Mesendoderm (in vitro differentiated cells): ENCODE measurements around the gene L1CAM.
A peak's percentile ranks its signal among the peaks of the same experiment; 100 is the strongest.

Experiments used
- DNase-seq: peaks from one replicate; pipeline ENCODE4 v3.0.0; 2013
- H2AK5ac ChIP-seq: 2 replicates; pipeline ENCODE4 v1.6.1; 2013; ENCODE audit warnings: low read length, inconsistent platforms
- H2BK120ac ChIP-seq: 2 replicates; pipeline ENCODE4 v1.6.1; 2013; ENCODE audit warnings: low read depth, mild to moderate bottlenecking, low read length, moderate library complexity, mixed read lengths
- H2BK15ac ChIP-seq: replicated peaks from 2 replicates; pipeline ENCODE4 v1.6.1; 2013; ENCODE audit warnings: low read depth, mild to moderate bottlenecking, moderate library complexity
- H2BK5ac ChIP-seq: 2 replicates; pipeline ENCODE4 v1.6.1; 2013; ENCODE audit warnings: low read length, inconsistent platforms
- H3K18ac ChIP-seq: 2 replicates; pipeline ENCODE4 v1.6.1; 2013; ENCODE audit warnings: mild to moderate bottlenecking, low read length, mixed read lengths
- H3K23ac ChIP-seq: one replicate; pipeline ENCODE4 v1.6.1; 2013; ENCODE audit warnings: low read length
- H3K27ac ChIP-seq: 2 replicates; pipeline ENCODE4 v1.5.1; 2013; ENCODE audit warnings: low read depth, mild to moderate bottlenecking, inconsistent platforms, low read length, moderate library complexity
- H3K27me3 ChIP-seq: 2 replicates; pipeline ENCODE4 v1.6.1; 2013; ENCODE audit warnings: low read length, control low read depth, mild to moderate bottlenecking, inconsistent platforms; ENCODE audit not compliant: insufficient read depth, poor library complexity
- H3K36me3 ChIP-seq: 2 replicates; pipeline ENCODE4 v1.6.1; 2013; ENCODE audit warnings: low read length, inconsistent platforms; ENCODE audit not compliant: control insufficient read depth, insufficient read depth
- H3K4ac ChIP-seq: one replicate; pipeline ENCODE4 v1.6.1; 2013; ENCODE audit warnings: low read depth, mild to moderate bottlenecking, low read length, moderate library complexity
- H3K4me1 ChIP-seq: 2 replicates; pipeline ENCODE4 v1.6.1; 2013; ENCODE audit warnings: low read depth, low read length, inconsistent platforms; ENCODE audit not compliant: control insufficient read depth
- H3K4me2 ChIP-seq: 2 replicates; pipeline ENCODE4 v1.6.1; 2013; ENCODE audit warnings: low read length
- H3K4me3 ChIP-seq: 2 replicates; pipeline ENCODE4 v1.5.1; 2013; ENCODE audit warnings: mild to moderate bottlenecking, low read length
- H3K56ac ChIP-seq: one replicate; pipeline ENCODE4 v1.6.1; 2013; ENCODE audit warnings: low read length
- H3K79me1 ChIP-seq: 2 replicates; pipeline ENCODE4 v1.6.1; 2013; ENCODE audit warnings: low read length, inconsistent platforms
- H3K79me2 ChIP-seq: 2 replicates; pipeline ENCODE4 v1.6.1; 2013; ENCODE audit warnings: mild to moderate bottlenecking, low read length; ENCODE audit not compliant: control insufficient read depth, insufficient read depth
- H3K9ac ChIP-seq: 2 replicates; pipeline ENCODE4 v1.6.1; 2013; ENCODE audit warnings: low read length, inconsistent platforms
- H4K5ac ChIP-seq: one replicate; pipeline ENCODE4 v1.6.1; 2013; ENCODE audit warnings: low read length
- H4K8ac ChIP-seq: one replicate; pipeline ENCODE4 v1.6.1; 2013; ENCODE audit warnings: low read depth, mild to moderate bottlenecking, control low read depth, low read length, moderate library complexity
- WGBS: extraction: QIAGEN DNeasy Blood & Tissue Kit; methylation state at CpG from one replicate; pipeline ENCODE4 v1.1.7; 2013; ENCODE audit warnings: low lambda C conversion rate, missing lambda C conversion rate; ENCODE audit not compliant: insufficient coverage; ENCODE audit errors: extremely low coverage; 5-methylcytosine and 5-hydroxymethylcytosine counted together

L1CAM gene

DNA sequence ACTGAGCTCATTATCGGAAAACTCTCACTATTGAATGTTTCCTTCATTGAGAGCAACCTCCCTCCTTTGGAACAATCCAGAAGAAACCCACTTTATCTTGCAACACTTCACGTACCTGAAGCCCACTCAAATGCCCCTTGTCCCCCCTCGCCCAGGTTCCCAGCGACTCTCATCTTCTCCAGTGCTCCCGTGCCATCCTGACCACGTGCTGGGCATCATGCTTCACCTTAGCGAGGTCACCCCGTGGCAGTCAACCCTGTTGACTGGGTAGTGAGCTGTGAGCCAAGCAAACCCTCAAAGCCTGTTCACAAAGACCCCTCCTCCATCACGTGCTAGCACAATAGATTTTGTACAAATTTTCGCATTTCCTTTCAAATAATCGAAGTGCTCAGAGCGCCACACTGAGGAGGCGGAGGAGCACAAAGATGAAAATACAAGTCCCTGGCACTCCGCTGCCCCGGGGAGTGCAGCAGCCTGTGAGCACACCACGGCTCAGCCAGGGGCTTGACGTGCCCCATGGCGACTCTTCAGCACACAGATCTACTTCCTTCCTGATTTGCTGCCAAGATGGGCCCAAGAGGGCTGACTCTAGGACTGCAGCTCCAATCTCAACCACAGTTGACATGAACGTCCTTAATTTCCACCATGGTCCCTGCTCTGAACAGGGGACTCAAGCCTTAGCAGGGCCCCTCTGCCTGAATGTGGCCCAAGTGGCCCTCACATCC is 71.2 kb downstream of the L1CAM start:
- Histone ChIP-seq H3K79me1 (no peaks in the 10 kb centered on the region), H3K27me3 (no peaks in the 10 kb centered on the region), H3K4me2 (no peak overlapping the region), H2BK15ac (no peak overlapping the region), H3K4me1 (no peaks in the 10 kb centered on the region), H3K79me2 (peaks cover 23% of the 10 kb centered on the region), H4K8ac (no peak overlapping the region), H2AK5ac (no peak overlapping the region), H2BK120ac (no peak overlapping the region), H3K18ac (no peak overlapping the region), H3K4me3 (no peak overlapping the region), H3K56ac (no peak overlapping the region), H3K36me3 (no peaks in the 10 kb centered on the region), H3K27ac (no peak overlapping the region), H3K9ac (no peak overlapping the region), H2BK5ac (no peak overlapping the region), H4K5ac (no peak overlapping the region), H3K4ac (no peak overlapping the region), H3K23ac (no peak overlapping the region)
- no CpG with 5 or more reads among the region's 19 CpGs for WGBS
- no peak for DNase-seq

DNA sequence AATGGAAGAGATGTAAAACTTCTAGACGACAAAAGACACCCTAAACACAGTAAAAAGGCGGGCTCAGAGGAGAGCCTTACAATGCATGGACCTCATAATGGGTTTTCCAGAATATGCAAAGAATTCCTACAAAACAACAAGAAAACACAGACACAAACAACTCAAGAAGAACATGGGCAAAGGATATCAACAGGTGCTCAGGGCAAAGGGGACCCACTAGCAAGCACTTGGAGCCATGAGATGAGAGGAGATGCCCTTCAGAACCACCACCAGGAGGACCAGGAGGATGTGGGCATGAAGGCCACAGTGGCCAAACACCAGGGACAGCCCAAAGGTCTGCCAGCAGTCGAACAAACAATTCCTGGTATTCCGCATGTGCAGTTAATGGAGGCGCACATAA is 72.8 kb downstream of the L1CAM start:
- no CpG with 5 or more reads among the region's 5 CpGs for WGBS

DNA sequence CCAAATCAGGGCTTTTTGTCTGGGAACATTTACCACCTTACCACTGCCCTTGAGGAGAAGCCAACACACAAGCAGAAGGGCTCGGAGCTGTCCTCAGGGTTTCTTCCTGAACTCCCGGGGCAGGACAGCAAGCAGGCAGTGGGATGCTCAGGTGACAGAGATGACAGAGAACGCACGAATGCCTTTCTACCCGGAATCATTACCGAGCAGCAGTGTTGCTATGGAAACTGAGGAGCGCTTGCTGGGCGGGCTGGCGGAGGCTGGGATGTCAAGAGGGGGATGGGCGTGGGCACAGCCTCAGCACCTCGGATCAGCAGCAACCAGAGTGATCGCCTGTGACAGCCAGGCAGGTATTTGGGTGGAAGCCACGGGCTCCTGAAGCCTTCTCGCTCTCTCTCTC is 73.8 kb downstream of the L1CAM start:
- no peak overlapping the region for H3K27ac ChIP-seq
- no peak overlapping the region for H3K4me3 ChIP-seq
- H3K4me1 ChIP-seq = no peaks in the 10 kb centered on the region
- H3K27me3 ChIP-seq = no peaks in the 10 kb centered on the region
- H3K79me1 ChIP-seq = no peaks in the 10 kb centered on the region
- H3K4me2 ChIP-seq = no peak overlapping the region
- H4K5ac ChIP-seq = no peak overlapping the region
- no CpG with 5 or more reads among the region's 14 CpGs for WGBS
- H2BK15ac ChIP-seq = no peak overlapping the region
- no peak overlapping the region for H3K18ac ChIP-seq
- peak; percentile 65 for DNase-seq
- H2BK5ac ChIP-seq = no peak overlapping the region
- H3K9ac ChIP-seq = no peak overlapping the region
- H4K8ac ChIP-seq = no peak overlapping the region
- no peak overlapping the region for H3K4ac ChIP-seq
- H3K79me2 ChIP-seq = peaks cover 18% of the 10 kb centered on the region
- no peaks in the 10 kb centered on the region for H3K36me3 ChIP-seq
- H2BK120ac ChIP-seq = no peak overlapping the region
- no peak overlapping the region for H3K23ac ChIP-seq
- no peak overlapping the region for H3K56ac ChIP-seq
- no peak overlapping the region for H2AK5ac ChIP-seq

More for the DNA sequence above, 72.8 kb downstream of the L1CAM start:
- Histone ChIP-seq H3K4ac (no peak overlapping the region), H2AK5ac (no peak overlapping the region), H4K8ac (no peak overlapping the region), H2BK15ac (no peak overlapping the region), H3K9ac (no peak overlapping the region), H3K79me2 (peaks cover 23% of the 10 kb centered on the region), H3K27me3 (no peaks in the 10 kb centered on the region), H3K4me3 (no peak overlapping the region), H3K4me1 (no peaks in the 10 kb centered on the region), H2BK5ac (no peak overlapping the region), H3K4me2 (no peak overlapping the region), H3K27ac (no peak overlapping the region), H4K5ac (no peak overlapping the region), H3K79me1 (no peaks in the 10 kb centered on the region), H3K56ac (no peak overlapping the region), H3K18ac (no peak overlapping the region), H3K23ac (no peak overlapping the region), H2BK120ac (no peak overlapping the region), H3K36me3 (no peaks in the 10 kb centered on the region)
- no peak for DNase-seq
